Memory B cell (primary cell): Measurements from ENCODE around the gene RABEP1.
"Not testable (repeated sequence)": the region's sequence is repeated elsewhere in the genome, so short reads cannot be mapped to it uniquely, and the experiment has no call there.

ENCODE experiments used
- ATAC-seq: fragments of 150-1000 bp; cut with Tn5 transposase; 2 replicates; pipeline ENCODE4 v1.10.0; 2021; ENCODE audit warnings: low read depth, mild to moderate bottlenecking, moderate library complexity
- DNase-seq, 2 donors: peaks; one replicate each; pipeline ENCODE4 v3.0.0; 2022; ENCODE audit warnings: low spot score in 2 of 2
- H3K27ac Mint-ChIP-seq: one replicate; pipeline ENCODE4 v1.8.0; 2022; ENCODE audit warnings: mild to moderate bottlenecking, moderate library complexity, mixed read lengths
- H3K27me3 Mint-ChIP-seq: one replicate; pipeline ENCODE4 v1.8.0; 2022; ENCODE audit warnings: mixed read lengths
- H3K36me3 Mint-ChIP-seq: one replicate; pipeline ENCODE4 v1.8.0; 2022; ENCODE audit warnings: mild to moderate bottlenecking, mixed read lengths
- H3K4me1 Mint-ChIP-seq: one replicate; pipeline ENCODE4 v1.8.0; 2022; ENCODE audit warnings: mixed read lengths
- H3K4me3 Mint-ChIP-seq: one replicate; pipeline ENCODE4 v1.8.0; 2022; ENCODE audit warnings: mild to moderate bottlenecking, moderate library complexity, mixed read lengths
- H3K9me3 Mint-ChIP-seq: one replicate; pipeline ENCODE4 v1.8.0; 2022; ENCODE audit warnings: mixed read lengths

The RABEP1 gene

GRCh38 chr17:5431234-5431633, 149.2 kb downstream of the RABEP1 start:
- H3K4me1 Mint-ChIP-seq: peaks cover 13% of the 10 kb centered on the region

GRCh38 chr17:5431949-5432556, 150.0 kb downstream of the RABEP1 start:
- DNase-seq (no peak), ATAC-seq (no peak)
- peaks cover 26% of the 10 kb centered on the region for H3K36me3 Mint-ChIP-seq
- peaks cover 17% of the 10 kb centered on the region for H3K4me1 Mint-ChIP-seq
- H3K4me3 Mint-ChIP-seq: no peak overlapping the region
- H3K27ac Mint-ChIP-seq: peak overlapping the region; percentile 31
- H3K27me3 Mint-ChIP-seq: no peaks in the 10 kb centered on the region
- no peaks in the 10 kb centered on the region for H3K9me3 Mint-ChIP-seq

More at GRCh38 chr17:5431234-5431633, 149.2 kb downstream of the RABEP1 start:
- not testable (repeated sequence) for H3K9me3 Mint-ChIP-seq, DNase-seq, H3K27me3 Mint-ChIP-seq, H3K4me3 Mint-ChIP-seq, ATAC-seq
- H3K27ac Mint-ChIP-seq: peak overlapping the region; percentile 73
- peaks cover 24% of the 10 kb centered on the region for H3K36me3 Mint-ChIP-seq

GRCh38 chr17:5434984-5435383, 152.9 kb downstream of the RABEP1 start:
- Mint-ChIP-seq H3K9me3 (no peaks in the 10 kb centered on the region), H3K27me3 (no peaks in the 10 kb centered on the region), H3K4me1 (peaks cover 27% of the 10 kb centered on the region), H3K27ac (no peak overlapping the region), H3K4me3 (no peak overlapping the region), H3K36me3 (peaks cover 18% of the 10 kb centered on the region)
- ATAC-seq (no peak), DNase-seq (no peak)
